ENCODE results near the gene TMEM238L. TPM values are rescaled to one million over a fixed set of nuclear protein-coding genes. Genes with fewer than 3 reads are reported as not detected.
"Not testable (repeated sequence)": the region's sequence is repeated elsewhere in the genome, so short reads cannot be mapped to it uniquely, and the experiment has no call there.

Gene TMEM238L
- total RNA-seq, result 12.4 TPM

- no peak for DNase-seq (ENCODE audit: low spot score)
These were observed at the start of gene TMEM238L for GRCh38 chr17:10803830-10804475. TSS of gene TMEM238L (minus strand) at chr17:10804099. CDS start at chr17:10803963, 136 bp downstream.

- not testable (repeated sequence) for DNase-seq (ENCODE audit: low spot score)
These were observed 42.7 kb upstream of the TMEM238L start for GRCh38 chr17:10846636-10847035.

GRCh38 chr17:10845388-10845751 is 41.5 kb upstream of the TMEM238L start:
- DNase-seq (ENCODE audit: low spot score), result no peak

- DNase-seq (ENCODE audit: low spot score), result peak; percentile 86
These were observed 40.9 kb upstream of the TMEM238L start for GRCh38 chr17:10844621-10845387.

GRCh38 chr17:10843811-10844210 is 39.9 kb upstream of the TMEM238L start:
- DNase-seq (ENCODE audit: low spot score), result no peak

GRCh38 chr17:10842658-10843057 is 38.8 kb upstream of the TMEM238L start:
- DNase-seq (ENCODE audit: low spot score), result no peak

- DNase-seq (ENCODE audit: low spot score), result no peak
These were observed 34.8 kb upstream of the TMEM238L start for GRCh38 chr17:10838682-10839081.

- no peak for DNase-seq (ENCODE audit: low spot score)
These were observed 34.0 kb upstream of the TMEM238L start, which contains the start of gene PIRT for GRCh38 chr17:10837921-10838320. TSS of gene PIRT (minus strand) at chr17:10838087. CDS start at chr17:10825645, 12,442 bp downstream.

GRCh38 chr17:10836966-10837590 is 33.2 kb upstream of the TMEM238L start:
- DNase-seq (ENCODE audit: low spot score), result no peak

- no peak for DNase-seq (ENCODE audit: low spot score)
These were observed 32.2 kb upstream of the TMEM238L start for GRCh38 chr17:10836145-10836544.

- no peak for DNase-seq (ENCODE audit: low spot score)
These were observed 27.8 kb upstream of the TMEM238L start for GRCh38 chr17:10831696-10832095.

GRCh38 chr17:10827898-10828552 is 24.1 kb upstream of the TMEM238L start:
- no peak for DNase-seq (ENCODE audit: low spot score)

GRCh38 chr17:10824874-10825273 is 21.0 kb upstream of the TMEM238L start:
- DNase-seq (ENCODE audit: low spot score), result no peak

GRCh38 chr17:10821770-10822169 is 17.9 kb upstream of the TMEM238L start:
- no peak for DNase-seq (ENCODE audit: low spot score)

GRCh38 chr17:10821054-10821453 is 17.2 kb upstream of the TMEM238L start:
- DNase-seq (ENCODE audit: low spot score), result no peak

GRCh38 chr17:10815319-10815718 is 11.4 kb upstream of the TMEM238L start:
- no peak for DNase-seq (ENCODE audit: low spot score)

- no peak for DNase-seq (ENCODE audit: low spot score)
These were observed 10.2 kb upstream of the TMEM238L start for GRCh38 chr17:10814075-10814474.

GRCh38 chr17:10812674-10813073 is 8.8 kb upstream of the TMEM238L start:
- peak; percentile 66 for DNase-seq (ENCODE audit: low spot score)

- no peak for DNase-seq (ENCODE audit: low spot score)
These were observed 5.7 kb upstream of the TMEM238L start for GRCh38 chr17:10809605-10810004.

- DNase-seq (ENCODE audit: low spot score), result no peak
These were observed 3.8 kb upstream of the TMEM238L start for GRCh38 chr17:10807704-10808128.

GRCh38 chr17:10806545-10807262 is 2.8 kb upstream of the TMEM238L start:
- no peak for DNase-seq (ENCODE audit: low spot score)

- DNase-seq (ENCODE audit: low spot score), result no peak
These were observed 2.0 kb upstream of the TMEM238L start for GRCh38 chr17:10805911-10806310.
